ENCODE measurements around the gene GMFB.

GRCh38 chr14:54533100-54533499 lies 44.3 kb upstream of the GMFB start:
- TF ChIP-seq CTCF (IDR thresholded peaks at IDR 0.05; ENCODE audit: poor library complexity) (no peak), EZH2 (IDR thresholded peaks at IDR 0.05; ENCODE audit: borderline replicate concordance) (no peak)

Data from hepatocyte (in vitro differentiated cells).